Esophagus muscularis mucosa (tissue), 3 donors: ENCODE results near the gene CCDC47.

Experiments
- POLR2A ChIP-seq: fragments of 450-650 bp; IDR thresholded peaks from one replicate; pipeline ENCODE4 v1.6.1; 2017; ENCODE audit warnings: antibody characterized with exemption, moderate library complexity, mild to moderate bottlenecking, low read depth
- TF ChIP-seq, protein P1 (sequence below), 3 experiments: fragments of 200-600 bp in 2 of 3; fragments of 450-650 bp in 1 of 3; sonication (generic) in 2 of 3; IDR thresholded peaks; one replicate each; pipeline ENCODE4 v1.5.1; 2017 to 2019; ENCODE audit warnings: antibody characterized with exemption in 3 of 3, mild to moderate bottlenecking in 2 of 3, moderate library complexity in 1 of 3

GRCh38 chr17:63696381-63696961, 76.9 kb downstream of the CCDC47 start:
- TF ChIP-seq, protein P1, sequence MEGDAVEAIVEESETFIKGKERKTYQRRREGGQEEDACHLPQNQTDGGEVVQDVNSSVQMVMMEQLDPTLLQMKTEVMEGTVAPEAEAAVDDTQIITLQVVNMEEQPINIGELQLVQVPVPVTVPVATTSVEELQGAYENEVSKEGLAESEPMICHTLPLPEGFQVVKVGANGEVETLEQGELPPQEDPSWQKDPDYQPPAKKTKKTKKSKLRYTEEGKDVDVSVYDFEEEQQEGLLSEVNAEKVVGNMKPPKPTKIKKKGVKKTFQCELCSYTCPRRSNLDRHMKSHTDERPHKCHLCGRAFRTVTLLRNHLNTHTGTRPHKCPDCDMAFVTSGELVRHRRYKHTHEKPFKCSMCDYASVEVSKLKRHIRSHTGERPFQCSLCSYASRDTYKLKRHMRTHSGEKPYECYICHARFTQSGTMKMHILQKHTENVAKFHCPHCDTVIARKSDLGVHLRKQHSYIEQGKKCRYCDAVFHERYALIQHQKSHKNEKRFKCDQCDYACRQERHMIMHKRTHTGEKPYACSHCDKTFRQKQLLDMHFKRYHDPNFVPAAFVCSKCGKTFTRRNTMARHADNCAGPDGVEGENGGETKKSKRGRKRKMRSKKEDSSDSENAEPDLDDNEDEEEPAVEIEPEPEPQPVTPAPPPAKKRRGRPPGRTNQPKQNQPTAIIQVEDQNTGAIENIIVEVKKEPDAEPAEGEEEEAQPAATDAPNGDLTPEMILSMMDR (IDR thresholded peaks at IDR 0.05), result peak in 2 of 3 experiments; percentile 13 to 48
- TF ChIP-seq POLR2A, result no peak
